ENCODE data around the gene YBX1. TPM values are rescaled to one million over a fixed set of nuclear protein-coding genes. Genes with fewer than 3 reads are reported as not detected.

YBX1 gene
- total RNA-seq, 1 donor, result 491 TPM

- no peak for DNase-seq (ENCODE audit: insufficient read length, low spot score, missing footprints)
- Histone ChIP-seq H3K36me3 (ENCODE audit: insufficient read depth, low read length) (peaks cover 30% of the 10 kb centered on the region), H4K20me1 (ENCODE audit: insufficient read depth, low read length) (no peaks in the 10 kb centered on the region), H3K27ac (ENCODE audit: low read depth, low read length) (no peak overlapping the region), H3K4me1 (ENCODE audit: insufficient read depth, low read length) (no peaks in the 10 kb centered on the region), H3K79me2 (ENCODE audit: insufficient read depth, low read length) (no peaks in the 10 kb centered on the region), H3K27me3 (ENCODE audit: insufficient read depth, low read length) (no peaks in the 10 kb centered on the region), H3K4me2 (ENCODE audit: insufficient read depth, low read length) (no peak overlapping the region), H3K9me3 (ENCODE audit: low read depth, low read length) (no peaks in the 10 kb centered on the region), H2AFZ (ENCODE audit: low read length) (no peak overlapping the region), H3K4me3 (ENCODE audit: insufficient read depth, low read length) (no peak overlapping the region)
- no peak for TF ChIP-seq CTCF (IDR thresholded peaks at IDR 0.05; ENCODE audit: extremely low read depth, low read depth, low read length)
These were observed 11.8 kb upstream of the YBX1 start for GRCh38 chr1:42670425-42670824.

DNA sequence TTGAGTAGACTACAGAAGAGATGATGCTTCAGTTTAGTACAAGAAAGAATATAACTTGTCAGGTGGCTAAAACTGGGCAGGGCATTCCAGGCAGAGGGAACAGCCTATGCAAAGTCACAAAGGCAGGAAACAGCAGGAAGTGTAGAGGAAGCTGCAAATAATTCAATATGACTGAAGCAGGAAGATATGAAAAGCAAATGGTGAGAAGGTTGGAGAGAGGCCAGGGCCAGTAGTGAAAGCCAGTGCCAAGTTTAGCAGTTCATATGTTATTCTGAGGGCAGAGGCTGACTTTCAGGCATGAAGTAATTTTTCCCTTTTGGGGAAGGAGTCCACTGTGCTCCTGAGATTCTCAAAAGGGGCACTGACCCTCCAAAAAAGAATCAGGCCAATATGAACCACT, 8.0 kb upstream of the YBX1 start:
- H3K27ac ChIP-seq (ENCODE audit: low read depth, low read length), result no peak overlapping the region
- H3K79me2 ChIP-seq (ENCODE audit: insufficient read depth, low read length), result no peaks in the 10 kb centered on the region
- no peaks in the 10 kb centered on the region for H3K9me3 ChIP-seq (ENCODE audit: low read depth, low read length)
- H3K4me3 ChIP-seq (ENCODE audit: insufficient read depth, low read length), result no peak overlapping the region
- TF ChIP-seq CTCF (IDR thresholded peaks at IDR 0.05; ENCODE audit: extremely low read depth, low read depth, low read length), result no peak
- H2AFZ ChIP-seq (ENCODE audit: low read length), result no peak overlapping the region
- no peaks in the 10 kb centered on the region for H4K20me1 ChIP-seq (ENCODE audit: insufficient read depth, low read length)
- peaks cover 4% of the 10 kb centered on the region for H3K4me1 ChIP-seq (ENCODE audit: insufficient read depth, low read length)
- H3K36me3 ChIP-seq (ENCODE audit: insufficient read depth, low read length), result peaks cover 5% of the 10 kb centered on the region
- H3K27me3 ChIP-seq (ENCODE audit: insufficient read depth, low read length), result no peaks in the 10 kb centered on the region
- H3K4me2 ChIP-seq (ENCODE audit: insufficient read depth, low read length), result no peak overlapping the region
- no peak for DNase-seq (ENCODE audit: insufficient read length, low spot score, missing footprints)

DNA sequence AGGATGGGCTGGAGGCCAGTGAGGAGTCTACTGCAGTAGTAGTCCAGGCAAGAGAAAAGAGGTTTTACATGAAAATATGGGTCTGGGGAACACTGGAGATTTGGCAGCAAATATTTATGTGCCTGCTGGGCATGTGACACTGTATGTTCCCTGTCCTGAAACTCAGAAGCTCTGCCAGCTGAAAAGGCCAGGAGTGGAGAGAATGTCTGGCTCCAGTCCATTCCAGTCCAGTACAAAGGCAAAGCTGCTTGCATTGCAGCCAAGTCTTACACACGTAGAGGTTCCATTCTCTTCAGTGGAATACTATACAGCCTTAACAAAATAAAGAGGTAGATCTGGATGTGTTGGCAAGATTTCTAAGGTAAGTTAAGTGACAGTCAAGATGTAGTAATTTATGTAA, 7.5 kb upstream of the YBX1 start:
- Histone ChIP-seq H3K27ac (ENCODE audit: low read depth, low read length) (no peak overlapping the region), H3K79me2 (ENCODE audit: insufficient read depth, low read length) (no peaks in the 10 kb centered on the region), H3K36me3 (ENCODE audit: insufficient read depth, low read length) (peaks cover 5% of the 10 kb centered on the region), H3K4me1 (ENCODE audit: insufficient read depth, low read length) (peaks cover 6% of the 10 kb centered on the region), H3K4me2 (ENCODE audit: insufficient read depth, low read length) (no peak overlapping the region), H3K4me3 (ENCODE audit: insufficient read depth, low read length) (no peak overlapping the region), H3K27me3 (ENCODE audit: insufficient read depth, low read length) (no peaks in the 10 kb centered on the region), H2AFZ (ENCODE audit: low read length) (no peak overlapping the region), H3K9me3 (ENCODE audit: low read depth, low read length) (no peaks in the 10 kb centered on the region), H4K20me1 (ENCODE audit: insufficient read depth, low read length) (no peaks in the 10 kb centered on the region)
- TF ChIP-seq CTCF (IDR thresholded peaks at IDR 0.05; ENCODE audit: extremely low read depth, low read depth, low read length), result no peak
- DNase-seq (ENCODE audit: insufficient read length, low spot score, missing footprints), result no peak

GRCh38 chr1:42675467-42675866, 6.8 kb upstream of the YBX1 start:
- Histone ChIP-seq H3K4me2 (ENCODE audit: insufficient read depth, low read length) (no peak overlapping the region), H3K4me3 (ENCODE audit: insufficient read depth, low read length) (no peak overlapping the region), H3K79me2 (ENCODE audit: insufficient read depth, low read length) (no peaks in the 10 kb centered on the region), H3K9me3 (ENCODE audit: low read depth, low read length) (no peaks in the 10 kb centered on the region), H4K20me1 (ENCODE audit: insufficient read depth, low read length) (no peaks in the 10 kb centered on the region), H3K36me3 (ENCODE audit: insufficient read depth, low read length) (peaks cover 5% of the 10 kb centered on the region), H2AFZ (ENCODE audit: low read length) (no peak overlapping the region), H3K4me1 (ENCODE audit: insufficient read depth, low read length) (peaks cover 14% of the 10 kb centered on the region), H3K27ac (ENCODE audit: low read depth, low read length) (no peak overlapping the region), H3K27me3 (ENCODE audit: insufficient read depth, low read length) (no peaks in the 10 kb centered on the region)
- no peak for TF ChIP-seq CTCF (IDR thresholded peaks at IDR 0.05; ENCODE audit: extremely low read depth, low read depth, low read length)
- no peak for DNase-seq (ENCODE audit: insufficient read length, low spot score, missing footprints)
